Erythroblast (primary cell): ENCODE data around the gene BPIFB2.

Experiments
- GATA1 ChIP-seq: IDR thresholded peaks from 2 replicates; pipeline ENCODE4 v1.6.1; 2011; ENCODE audit warnings: low read depth, mild to moderate bottlenecking, control low read depth, low read length, moderate library complexity
- POLR2A ChIP-seq: IDR thresholded peaks from 2 replicates; pipeline ENCODE4 v1.6.1; 2011; ENCODE audit warnings: mild to moderate bottlenecking, low read length

DNA sequence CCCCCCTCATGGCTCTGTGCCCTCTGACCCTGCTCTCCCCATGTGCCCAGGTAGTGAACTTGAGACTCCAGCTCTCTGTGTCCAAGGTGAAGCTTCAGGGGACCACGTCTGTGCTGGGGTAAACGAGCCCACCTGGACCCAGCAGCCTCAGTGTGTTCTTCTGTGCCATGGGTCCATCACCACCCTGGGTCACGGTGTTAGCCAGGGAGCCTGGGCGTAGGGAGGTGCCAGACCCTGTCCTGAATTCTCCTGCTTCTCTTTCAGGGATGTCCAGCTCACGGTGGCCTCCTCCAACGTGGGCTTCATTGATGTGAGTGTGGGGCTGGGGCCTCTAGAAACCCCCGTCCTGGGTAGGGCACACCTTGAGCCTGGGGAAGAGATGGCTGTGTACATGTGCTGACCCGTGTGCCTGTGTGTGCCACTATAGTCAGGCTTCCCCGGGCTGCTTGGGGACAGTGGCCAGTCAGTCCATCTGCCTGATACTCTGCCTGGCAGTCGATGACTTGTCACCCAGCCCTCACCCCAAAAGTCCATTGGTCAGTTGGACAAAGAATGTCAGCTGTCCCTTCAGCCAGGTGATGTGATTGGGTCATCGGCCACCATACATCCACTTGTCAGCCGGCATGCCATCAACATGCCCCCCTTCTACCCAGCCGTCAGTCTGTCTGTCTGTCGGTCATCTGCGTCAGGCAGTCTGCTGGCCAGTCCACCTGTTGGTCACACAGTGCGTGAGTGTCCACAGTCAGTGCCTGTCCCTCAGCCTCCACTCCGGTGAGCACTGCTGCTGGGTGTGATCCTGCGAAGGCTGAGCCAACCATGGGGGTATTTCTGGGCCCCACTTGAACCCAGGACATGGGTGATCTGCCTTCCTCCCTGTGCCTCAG is 13.0 kb downstream of the BPIFB2 start:
- TF ChIP-seq POLR2A (no peak), GATA1 (no peak)
